HepG2 (cell line): ENCODE measurements around the gene DUS2. TPM values are rescaled to one million over a fixed set of nuclear protein-coding genes. Genes with fewer than 3 reads are reported as not detected.

ENCODE experiments used
- FOXP4 ChIP-seq: sonication (generic); formaldehyde crosslinking; IDR thresholded peaks from 2 replicates; pipeline ENCODE4 v1.4.0; 2020; ENCODE audit warnings: missing genetic modification reagents
- NFKB2 ChIP-seq: sonication (generic); formaldehyde crosslinking; IDR thresholded peaks from 2 replicates; pipeline ENCODE4 v1.4.0; 2020; ENCODE audit warnings: missing genetic modification reagents, borderline replicate concordance
- NFYB ChIP-seq: sonication (generic); formaldehyde crosslinking; IDR thresholded peaks from 2 replicates; pipeline ENCODE4 v1.4.0; 2020; ENCODE audit warnings: missing genetic modification reagents
- SIX4 ChIP-seq: sonication (generic); formaldehyde crosslinking; IDR thresholded peaks from 2 replicates; pipeline ENCODE4 v1.4.0; 2020; ENCODE audit warnings: missing genetic modification reagents
- SOX13 ChIP-seq, 3 experiments: fragments of 450-650 bp in 1 of 3; sonication (generic) in 1 of 3; formaldehyde crosslinking in 1 of 3; IDR thresholded peaks in 2 of 3; conservative IDR thresholded peaks in 1 of 3; 2 replicates each; pipeline versions ENCODE4 v1.5.0 to v1.6.1; 2016 to 2020; ENCODE audit warnings: antibody characterized with exemption in 1 of 3, mild to moderate bottlenecking in 1 of 3, missing compliant biosample characterization in 1 of 3, missing genetic modification reagents in 1 of 3, moderate library complexity in 1 of 3
- TFE3 ChIP-seq: IDR thresholded peaks from 2 replicates; pipeline ENCODE4 v1.6.1; 2016
- THAP11 ChIP-seq: IDR thresholded peaks from 2 replicates; pipeline ENCODE4 v1.6.1; 2016; ENCODE audit warnings: missing biosample characterization, missing genetic modification reagents
- ZBED4 ChIP-seq: sonication (generic); formaldehyde crosslinking; IDR thresholded peaks from 2 replicates; pipeline ENCODE4 v1.4.0; 2020; ENCODE audit warnings: missing genetic modification reagents, borderline replicate concordance
- ZBTB7B ChIP-seq: sonication (generic); formaldehyde crosslinking; IDR thresholded peaks from 2 replicates; pipeline ENCODE4 v1.4.0; 2020; ENCODE audit warnings: missing genetic modification reagents
- ZNF136 ChIP-seq: sonication (generic); formaldehyde crosslinking; IDR thresholded peaks from 2 replicates; pipeline ENCODE4 v1.8.1; 2022; ENCODE audit warnings: low read depth, mild to moderate bottlenecking, moderate library complexity, missing genetic modification reagents
- ZNF768 ChIP-seq: sonication (generic); formaldehyde crosslinking; IDR thresholded peaks from 2 replicates; pipeline ENCODE4 v1.4.0; 2020; ENCODE audit warnings: missing genetic modification reagents
- ZNF816 ChIP-seq: sonication (generic); formaldehyde crosslinking; IDR thresholded peaks from 2 replicates; pipeline ENCODE4 v1.8.0; 2022; ENCODE audit warnings: missing genetic modification reagents, mild to moderate bottlenecking, borderline replicate concordance
- ZSCAN9 ChIP-seq: IDR thresholded peaks from 2 replicates; pipeline ENCODE4 v1.6.1; 2016; ENCODE audit warnings: borderline replicate concordance
- polyA plus RNA-seq, 8 experiments: library from polyadenylated mRNA; depleted of rRNA in 3 of 8; stranded (reverse) in 7 of 8; unstranded in 1 of 8; fragments of >200 nt; fragmentation: Illumina TruSeq in 4 of 8; extraction: Trizol in 4 of 8; gene quantifications; 2 replicates each; pipeline versions ENCODE4 v1.2.1 to v1.2.3, GENCODE V29; 2011 to 2016; ENCODE audit warnings: low read depth in 4 of 8, missing spikeins in 1 of 8, mixed read lengths in 1 of 8; ENCODE audit not compliant: insufficient read depth in 1 of 8
- total RNA-seq, 5 experiments: library from RNA; depleted of rRNA; stranded (reverse); fragments of >200 nt; fragmentation: Illumina TruSeq; extraction: Trizol; gene quantifications; 2 replicates each; pipeline ENCODE4 v1.2.3, GENCODE V29; 2016; ENCODE audit warnings: low read depth in 1 of 5
- TF ChIP-seq, protein P1 (sequence below): sonication (generic); formaldehyde crosslinking; IDR thresholded peaks from 2 replicates; pipeline ENCODE4 v1.4.0; 2020; ENCODE audit warnings: missing genetic modification reagents

Gene DUS2
- total and polyA plus RNA-seq, 2 of the 13 experiments (the other 11 are each of a cell fraction or from before 2014, with no cell fraction given) = 17.8 to 25.1 TPM

DNA sequence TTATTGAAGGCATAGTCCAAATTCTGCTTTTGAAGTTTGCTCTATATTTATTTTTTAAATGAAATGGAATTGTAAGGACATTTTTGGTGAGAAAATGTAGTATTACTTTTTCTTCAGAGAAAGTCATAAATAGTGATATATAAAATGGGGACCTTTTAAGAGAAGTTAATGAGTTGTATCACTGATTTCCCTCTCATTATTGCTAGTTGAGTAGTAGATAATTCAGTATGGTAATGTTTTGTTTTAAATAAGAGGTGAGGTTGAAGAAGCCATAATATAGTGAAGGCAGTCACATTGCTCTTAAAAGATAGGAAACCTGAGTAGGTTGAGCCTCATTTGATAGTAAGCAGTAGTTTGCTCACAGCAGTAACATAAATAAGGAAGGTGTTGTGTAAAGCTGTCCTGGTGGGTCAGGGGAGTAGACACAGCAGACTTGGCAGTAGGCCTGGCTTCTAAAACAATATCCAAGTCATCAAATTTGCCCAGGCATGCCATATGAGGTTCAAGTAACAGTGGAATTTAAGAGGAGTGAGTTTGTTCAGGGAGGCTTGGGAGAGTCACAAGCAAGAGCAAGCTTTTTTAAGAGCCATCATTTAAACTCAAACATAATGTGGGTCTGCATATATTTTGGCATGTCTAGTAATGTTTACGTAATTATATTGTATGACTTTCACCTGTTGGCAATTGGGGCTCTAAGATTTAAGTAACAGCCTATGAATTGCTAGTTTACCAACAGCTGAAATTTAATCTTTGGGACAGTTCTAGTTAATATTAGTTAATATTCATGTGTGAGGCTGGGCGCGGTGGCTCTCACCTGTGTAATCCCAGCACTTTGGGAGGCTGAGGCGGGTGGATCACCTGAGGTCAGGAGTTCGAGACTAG is 68.5 kb downstream of the DUS2 start (continued):
- TF ChIP-seq, protein P1, sequence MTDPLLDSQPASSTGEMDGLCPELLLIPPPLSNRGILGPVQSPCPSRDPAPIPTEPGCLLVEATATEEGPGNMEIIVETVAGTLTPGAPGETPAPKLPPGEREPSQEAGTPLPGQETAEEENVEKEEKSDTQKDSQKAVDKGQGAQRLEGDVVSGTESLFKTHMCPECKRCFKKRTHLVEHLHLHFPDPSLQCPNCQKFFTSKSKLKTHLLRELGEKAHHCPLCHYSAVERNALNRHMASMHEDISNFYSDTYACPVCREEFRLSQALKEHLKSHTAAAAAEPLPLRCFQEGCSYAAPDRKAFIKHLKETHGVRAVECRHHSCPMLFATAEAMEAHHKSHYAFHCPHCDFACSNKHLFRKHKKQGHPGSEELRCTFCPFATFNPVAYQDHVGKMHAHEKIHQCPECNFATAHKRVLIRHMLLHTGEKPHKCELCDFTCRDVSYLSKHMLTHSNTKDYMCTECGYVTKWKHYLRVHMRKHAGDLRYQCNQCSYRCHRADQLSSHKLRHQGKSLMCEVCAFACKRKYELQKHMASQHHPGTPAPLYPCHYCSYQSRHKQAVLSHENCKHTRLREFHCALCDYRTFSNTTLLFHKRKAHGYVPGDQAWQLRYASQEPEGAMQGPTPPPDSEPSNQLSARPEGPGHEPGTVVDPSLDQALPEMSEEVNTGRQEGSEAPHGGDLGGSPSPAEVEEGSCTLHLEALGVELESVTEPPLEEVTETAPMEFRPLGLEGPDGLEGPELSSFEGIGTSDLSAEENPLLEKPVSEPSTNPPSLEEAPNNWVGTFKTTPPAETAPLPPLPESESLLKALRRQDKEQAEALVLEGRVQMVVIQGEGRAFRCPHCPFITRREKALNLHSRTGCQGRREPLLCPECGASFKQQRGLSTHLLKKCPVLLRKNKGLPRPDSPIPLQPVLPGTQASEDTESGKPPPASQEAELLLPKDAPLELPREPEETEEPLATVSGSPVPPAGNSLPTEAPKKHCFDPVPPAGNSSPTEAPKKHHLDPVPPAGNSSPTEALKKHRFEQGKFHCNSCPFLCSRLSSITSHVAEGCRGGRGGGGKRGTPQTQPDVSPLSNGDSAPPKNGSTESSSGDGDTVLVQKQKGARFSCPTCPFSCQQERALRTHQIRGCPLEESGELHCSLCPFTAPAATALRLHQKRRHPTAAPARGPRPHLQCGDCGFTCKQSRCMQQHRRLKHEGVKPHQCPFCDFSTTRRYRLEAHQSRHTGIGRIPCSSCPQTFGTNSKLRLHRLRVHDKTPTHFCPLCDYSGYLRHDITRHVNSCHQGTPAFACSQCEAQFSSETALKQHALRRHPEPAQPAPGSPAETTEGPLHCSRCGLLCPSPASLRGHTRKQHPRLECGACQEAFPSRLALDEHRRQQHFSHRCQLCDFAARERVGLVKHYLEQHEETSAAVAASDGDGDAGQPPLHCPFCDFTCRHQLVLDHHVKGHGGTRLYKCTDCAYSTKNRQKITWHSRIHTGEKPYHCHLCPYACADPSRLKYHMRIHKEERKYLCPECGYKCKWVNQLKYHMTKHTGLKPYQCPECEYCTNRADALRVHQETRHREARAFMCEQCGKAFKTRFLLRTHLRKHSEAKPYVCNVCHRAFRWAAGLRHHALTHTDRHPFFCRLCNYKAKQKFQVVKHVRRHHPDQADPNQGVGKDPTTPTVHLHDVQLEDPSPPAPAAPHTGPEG (CRISPR knock-in tag) = no peak
- TF ChIP-seq THAP11 (CRISPR knock-in tag) (peak; percentile 41; the same call in 1 of the 2 replicates), ZSCAN9 (CRISPR knock-in tag) (peak; percentile 29; the same call in 1 of the 2 replicates), ZNF816 (CRISPR knock-in tag) (no peak), NFKB2 (no peak), ZBTB7B (0 out of 2 replicates have a peak, but pooled peaks have one; percentile 51), ZNF136 (no peak), ZBED4 (CRISPR knock-in tag) (no peak), NFYB (no peak), TFE3 (CRISPR knock-in tag) (no peak), SIX4 (peak; percentile 53; the same call in 1 of the 2 replicates), SOX13 (IDR thresholded peaks at IDR 0.05) (no peak), SOX13 (CRISPR knock-in tag; conservative IDR thresholded peaks at IDR 0.05 in 1 of 2, IDR thresholded peaks at IDR 0.05 in 1 of 2) (peak in 1 of 2 experiments; percentile 33; a peak in 1 of 4 replicates), ZNF768 (CRISPR knock-in tag) (no peak), FOXP4 (CRISPR knock-in tag) (peak; percentile 34; the same call in 1 of the 2 replicates)
